ENCODE results near the gene ADGRL2. TPM values are rescaled to one million over a fixed set of nuclear protein-coding genes. Genes with fewer than 3 reads are reported as not detected.

Gene ADGRL2
- total RNA-seq, 4 donors from 2014 or later, result 110 to 180 (median 154) TPM

DNA sequence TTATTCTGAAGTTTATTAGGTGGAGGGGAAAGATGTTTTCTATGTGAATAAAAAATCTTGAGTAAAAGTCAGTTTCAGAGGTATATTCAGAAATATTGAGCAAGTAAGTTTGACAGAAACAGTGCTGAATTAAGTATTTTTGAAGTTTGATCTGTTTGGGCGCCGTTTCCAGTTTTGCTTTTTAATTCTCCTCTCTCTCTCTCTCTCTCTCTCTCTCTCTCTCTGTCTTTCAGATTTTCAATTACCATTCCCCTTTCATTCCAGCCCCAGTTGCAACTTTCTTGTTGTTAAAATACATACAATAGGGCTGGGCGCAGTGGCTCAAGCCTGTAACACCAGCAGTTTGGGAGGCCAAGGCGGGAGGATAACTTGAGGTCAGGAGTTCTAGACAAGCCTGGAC, 24.0 kb downstream of the ADGRL2 start:
- Histone ChIP-seq H3K9me3 (no peaks in the 10 kb centered on the region), H3K36me3 (no peaks in the 10 kb centered on the region), H3K4me3 (replicated peaks in 1 of 3) (no peak overlapping the region), H3K4me1 (peaks cover 13 to 20% of the 10 kb centered on the region in 2 donors), H3K27ac (no peak overlapping the region), H3K27me3 (no peaks in the 10 kb centered on the region)
- intact Hi-C loops (cut with DNase I), result no loop called here
- DNase-seq, result no peak
- WGBS, 2 donors, result 70 to 73% methylated on average over 4 of the region's 4 CpGs
- TF ChIP-seq CTCF (IDR thresholded peaks at IDR 0.05), result no peak
- no peak for TF ChIP-seq POLR2A (IDR thresholded peaks at IDR 0.05)

- intact Hi-C loops (cut with DNase I), result no loop called here
- Histone ChIP-seq H3K9me3 (no peaks in the 10 kb centered on the region), H3K36me3 (no peaks in the 10 kb centered on the region), H3K4me1 (peaks cover 5 to 13% of the 10 kb centered on the region in 2 donors), H3K27ac (no peak overlapping the region), H3K4me3 (replicated peaks in 1 of 3) (no peak overlapping the region), H3K27me3 (no peaks in the 10 kb centered on the region)
- no peak for DNase-seq
- 36 to 42% methylated on average over 1 of the region's 1 CpG for WGBS, 2 donors
- TF ChIP-seq CTCF (IDR thresholded peaks at IDR 0.05) (no peak), POLR2A (IDR thresholded peaks at IDR 0.05) (no peak)
These were observed 27.2 kb downstream of the ADGRL2 start for GRCh38 chr1:81827942-81828341.

DNA sequence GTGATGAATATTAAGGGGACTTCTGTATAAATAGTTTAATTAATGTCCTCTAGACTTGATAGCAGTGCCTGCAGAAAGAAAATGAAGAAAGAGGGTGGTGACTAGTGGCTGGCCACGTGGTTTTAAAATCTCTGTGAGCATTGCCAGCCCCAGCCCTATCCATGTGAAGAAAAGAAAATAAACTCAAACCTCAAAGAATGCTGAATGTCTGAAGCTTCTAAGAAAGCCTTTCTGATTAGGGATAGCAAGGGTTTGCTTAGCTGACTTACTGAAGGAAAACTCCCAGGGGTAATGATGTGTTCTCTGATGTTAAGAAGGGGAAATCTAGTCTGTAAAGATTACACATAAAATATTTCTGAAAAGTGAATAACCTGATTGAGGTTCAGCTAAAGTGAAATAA, 31.8 kb downstream of the ADGRL2 start:
- H3K27me3 ChIP-seq, result no peaks in the 10 kb centered on the region
- H3K27ac ChIP-seq, result no peak overlapping the region
- TF ChIP-seq CTCF (IDR thresholded peaks at IDR 0.05), result no peak
- TF ChIP-seq POLR2A (IDR thresholded peaks at IDR 0.05), result no peak
- intact Hi-C loops (cut with DNase I), result no loop called here
- peak; percentile 13 to 15 for DNase-seq
- WGBS, 2 donors, result 2 to 4% methylated on average over 1 of the region's 1 CpG
- H3K9me3 ChIP-seq, result no peaks in the 10 kb centered on the region
- peaks cover 20 to 40% of the 10 kb centered on the region in 2 donors for H3K4me1 ChIP-seq
- no peaks in the 10 kb centered on the region for H3K36me3 ChIP-seq
- no peak overlapping the region for H3K4me3 ChIP-seq (replicated peaks in 1 of 3)

DNA sequence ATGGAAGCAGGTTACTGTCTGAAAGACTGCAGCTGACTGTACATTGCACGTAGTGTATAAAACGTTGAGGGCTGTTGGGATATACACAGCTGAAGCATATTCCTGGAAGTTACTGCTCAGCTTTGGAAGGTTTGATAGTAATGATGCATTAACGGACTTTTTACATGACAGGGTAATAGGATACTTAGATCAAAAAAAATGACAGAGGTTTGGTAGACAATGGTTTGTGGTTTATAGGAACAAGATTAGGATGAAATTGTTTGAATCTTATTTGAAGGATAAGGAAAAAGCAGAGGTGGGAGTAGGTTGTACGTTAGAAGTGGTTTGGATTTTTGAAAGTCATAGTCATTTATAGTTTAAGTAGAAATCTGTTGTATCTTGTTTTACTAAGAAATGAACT, 33.0 kb downstream of the ADGRL2 start:
- Histone ChIP-seq H3K27me3 (no peaks in the 10 kb centered on the region), H3K4me3 (replicated peaks in 1 of 3) (no peak overlapping the region), H3K9me3 (no peaks in the 10 kb centered on the region), H3K4me1 (peaks cover 20 to 40% of the 10 kb centered on the region in 2 donors), H3K36me3 (no peaks in the 10 kb centered on the region), H3K27ac (no peak overlapping the region)
- intact Hi-C loops (cut with DNase I), result no loop called here
- WGBS, 2 donors, result 83 to 88% methylated on average over 4 of the region's 4 CpGs
- no peak for DNase-seq
- TF ChIP-seq POLR2A (IDR thresholded peaks at IDR 0.05), result no peak
- TF ChIP-seq CTCF (IDR thresholded peaks at IDR 0.05), result no peak

DNA sequence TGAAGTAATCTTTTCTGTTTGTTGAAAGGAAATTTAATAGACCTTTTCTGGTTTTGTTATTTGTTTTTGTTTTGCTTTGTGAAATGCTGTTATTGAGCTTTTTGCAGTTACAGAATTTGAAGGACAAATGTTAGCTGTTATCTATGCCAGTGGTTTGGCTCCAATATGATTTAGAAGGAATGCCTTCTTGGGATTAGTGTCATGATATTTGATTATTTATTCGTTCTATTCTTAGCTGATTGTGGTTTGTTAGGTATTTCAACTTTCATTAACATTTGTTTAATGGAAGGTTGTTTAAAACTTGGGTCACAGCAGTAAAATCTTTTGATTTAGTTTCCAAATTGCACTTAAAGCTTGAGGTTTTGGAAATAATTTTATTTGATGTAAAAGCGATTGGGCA, 33.5 kb downstream of the ADGRL2 start:
- Histone ChIP-seq H3K36me3 (no peaks in the 10 kb centered on the region), H3K9me3 (no peaks in the 10 kb centered on the region), H3K4me1 (peaks cover 20 to 40% of the 10 kb centered on the region in 2 donors), H3K27me3 (no peaks in the 10 kb centered on the region), H3K27ac (peak overlapping the region in 1 of 3 donors; percentile 25), H3K4me3 (replicated peaks in 1 of 3) (no peak overlapping the region)
- no peak for DNase-seq
- no peak for TF ChIP-seq POLR2A (IDR thresholded peaks at IDR 0.05)
- TF ChIP-seq CTCF (IDR thresholded peaks at IDR 0.05), result no peak
- 72 to 79% methylated on average over 2 of the region's 2 CpGs for WGBS, 2 donors
- intact Hi-C loops (cut with DNase I), result no loop called here
